ENCODE data around the gene IQSEC1.

GRCh38 chr3:13057282-13058040 lies 15.8 kb downstream of the IQSEC1 start:
- TF ChIP-seq, protein P1, sequence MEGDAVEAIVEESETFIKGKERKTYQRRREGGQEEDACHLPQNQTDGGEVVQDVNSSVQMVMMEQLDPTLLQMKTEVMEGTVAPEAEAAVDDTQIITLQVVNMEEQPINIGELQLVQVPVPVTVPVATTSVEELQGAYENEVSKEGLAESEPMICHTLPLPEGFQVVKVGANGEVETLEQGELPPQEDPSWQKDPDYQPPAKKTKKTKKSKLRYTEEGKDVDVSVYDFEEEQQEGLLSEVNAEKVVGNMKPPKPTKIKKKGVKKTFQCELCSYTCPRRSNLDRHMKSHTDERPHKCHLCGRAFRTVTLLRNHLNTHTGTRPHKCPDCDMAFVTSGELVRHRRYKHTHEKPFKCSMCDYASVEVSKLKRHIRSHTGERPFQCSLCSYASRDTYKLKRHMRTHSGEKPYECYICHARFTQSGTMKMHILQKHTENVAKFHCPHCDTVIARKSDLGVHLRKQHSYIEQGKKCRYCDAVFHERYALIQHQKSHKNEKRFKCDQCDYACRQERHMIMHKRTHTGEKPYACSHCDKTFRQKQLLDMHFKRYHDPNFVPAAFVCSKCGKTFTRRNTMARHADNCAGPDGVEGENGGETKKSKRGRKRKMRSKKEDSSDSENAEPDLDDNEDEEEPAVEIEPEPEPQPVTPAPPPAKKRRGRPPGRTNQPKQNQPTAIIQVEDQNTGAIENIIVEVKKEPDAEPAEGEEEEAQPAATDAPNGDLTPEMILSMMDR (IDR thresholded peaks at IDR 0.05), result no peak
- TF ChIP-seq EZH2 (IDR thresholded peaks at IDR 0.05; ENCODE audit: borderline replicate concordance, insufficient read depth, low read depth, low read length, poor library complexity, severe bottlenecking), result no peak
